Measurements from ENCODE around the gene SND1.

DNA sequence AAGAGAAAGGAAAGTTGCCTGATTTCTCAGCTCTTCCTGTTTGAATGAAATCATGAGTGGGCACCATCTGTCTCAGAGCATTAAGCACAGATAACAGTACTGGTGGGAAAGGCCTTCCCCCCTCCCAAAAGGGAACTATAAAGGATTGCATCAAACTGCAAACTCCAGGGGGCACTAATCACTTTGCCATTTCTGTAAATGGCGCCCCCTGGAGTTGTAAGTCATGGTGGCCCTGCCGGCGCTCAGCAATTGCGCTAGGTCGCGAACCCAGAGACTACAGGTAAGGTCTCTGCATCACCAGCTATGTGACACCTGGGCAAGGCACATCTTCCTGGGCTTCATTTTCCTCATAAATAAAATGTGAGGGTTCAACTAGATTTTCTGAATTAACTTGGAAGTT lies 368.2 kb downstream of the SND1 start:
- TF ChIP-seq CTCF (conservative IDR thresholded peaks at IDR 0.05; ENCODE audit: low read depth, low read length) (peak; percentile 67), EZH2 (IDR thresholded peaks at IDR 0.05; ENCODE audit: low read length, unreplicated experiment) (no peak), EZH2phosphoT487 (IDR thresholded peaks at IDR 0.05; ENCODE audit: borderline replicate concordance, low read length) (no peak)

All from PC-3 (cell line).